Measurements from ENCODE around the gene PKIG. TPM values are rescaled to one million over a fixed set of nuclear protein-coding genes. Genes with fewer than 3 reads are reported as not detected.
"Not testable (repeated sequence)": the region's sequence is repeated elsewhere in the genome, so short reads cannot be mapped to it uniquely, and the experiment has no call there.

Gene PKIG
- total RNA-seq, 1 donor from 2014 or later, result 38.2 TPM

- no peak for DNase-seq (ENCODE audit: low spot score)
- intact Hi-C loops (cut with DNase I), result no loop called here
- ATAC-seq, result no peak
Measured at GRCh38 chr20:44648068-44648467, 65.7 kb downstream of the PKIG start.

- intact Hi-C loops (cut with DNase I), result no loop called here
- ATAC-seq (no peak), DNase-seq (ENCODE audit: low spot score) (no peak)
Measured at GRCh38 chr20:44648579-44648978, 66.2 kb downstream of the PKIG start.

GRCh38 chr20:44649126-44649525 is 66.7 kb downstream of the PKIG start:
- intact Hi-C loops (cut with DNase I), result no loop called here
- no peak for DNase-seq (ENCODE audit: low spot score)
- ATAC-seq, result no peak

- no peak for DNase-seq (ENCODE audit: low spot score)
- no peak for ATAC-seq
- intact Hi-C loops (cut with DNase I), result no loop called here
Measured at GRCh38 chr20:44649976-44650375, 67.6 kb downstream of the PKIG start.

- DNase-seq (ENCODE audit: low spot score) (no peak), ATAC-seq (peak; percentile 33)
- intact Hi-C loops (cut with DNase I), result no loop called here
Measured at GRCh38 chr20:44650771-44651433, 68.5 kb downstream of the PKIG start.

- DNase-seq (ENCODE audit: low spot score) (no peak), ATAC-seq (no peak)
- intact Hi-C loops (cut with DNase I), result no loop called here
Measured at GRCh38 chr20:44651434-44651683, 69.0 kb downstream of the PKIG start.

GRCh38 chr20:44651684-44652423 is 69.5 kb downstream of the PKIG start, which contains the start of gene ADA:
ADA (minus strand) TSS chr20:44651699; CDS start chr20:44651607, 92 bp downstream.
- DNase-seq (ENCODE audit: low spot score) (peak; percentile 75), ATAC-seq (peak; percentile 44)
- intact Hi-C loops (cut with DNase I), result no loop called here

GRCh38 chr20:44653546-44653945 is 71.2 kb downstream of the PKIG start:
- intact Hi-C loops (cut with DNase I), result no loop called here
- no peak for ATAC-seq
- no peak for DNase-seq (ENCODE audit: low spot score)

- ATAC-seq; DNase-seq (ENCODE audit: low spot score); intact Hi-C loops (cut with DNase I): not testable (repeated sequence)
Measured at GRCh38 chr20:44654210-44654609, 71.8 kb downstream of the PKIG start.

- no peak for DNase-seq (ENCODE audit: low spot score)
- intact Hi-C loops (cut with DNase I), result no loop called here
- ATAC-seq, result no peak
Measured at GRCh38 chr20:44656448-44656847, 74.1 kb downstream of the PKIG start.

- ATAC-seq (no peak), DNase-seq (ENCODE audit: low spot score) (no peak)
- intact Hi-C loops (cut with DNase I), result no loop called here
Measured at GRCh38 chr20:44657875-44658274, 75.5 kb downstream of the PKIG start.

GRCh38 chr20:44658810-44659209 is 76.4 kb downstream of the PKIG start:
- intact Hi-C loops (cut with DNase I), result no loop called here
- ATAC-seq (no peak), DNase-seq (ENCODE audit: low spot score) (no peak)

- no peak for ATAC-seq
- intact Hi-C loops (cut with DNase I), result no loop called here
Measured at GRCh38 chr20:44659931-44660330, 77.6 kb downstream of the PKIG start.

GRCh38 chr20:44660581-44660980 is 78.2 kb downstream of the PKIG start:
- DNase-seq (ENCODE audit: low spot score) (no peak), ATAC-seq (no peak)
- intact Hi-C loops (cut with DNase I), result no loop called here

More at GRCh38 chr20:44659931-44660330, 77.6 kb downstream of the PKIG start:
- no peak for DNase-seq (ENCODE audit: low spot score)

GRCh38 chr20:44662261-44662660 is 79.9 kb downstream of the PKIG start:
- intact Hi-C loops (cut with DNase I), result no loop called here
- ATAC-seq, result no peak

GRCh38 chr20:44664131-44664530 is 81.8 kb downstream of the PKIG start:
- peak; percentile 49 for ATAC-seq
- intact Hi-C loops (cut with DNase I), result no loop called here
- DNase-seq (ENCODE audit: low spot score), result no peak

More at GRCh38 chr20:44662261-44662660, 79.9 kb downstream of the PKIG start:
- no peak for DNase-seq (ENCODE audit: low spot score)

- intact Hi-C loops (cut with DNase I), result no loop called here
Measured at GRCh38 chr20:44666066-44666465, 83.7 kb downstream of the PKIG start.

More at GRCh38 chr20:44666066-44666465, 83.7 kb downstream of the PKIG start:
- DNase-seq (ENCODE audit: low spot score) (no peak), ATAC-seq (no peak)
